IMR-90 (cell line): Measurements from ENCODE around the gene CTDSP1. TPM values are rescaled to one million over a fixed set of nuclear protein-coding genes. Genes with fewer than 3 reads are reported as not detected.

ENCODE experiments used
- ATAC-seq: fragments of 200-7000 bp; cut with Tn5 transposase; 2 replicates; pipeline ENCODE4 v1.9.1; 2020; ENCODE audit warnings: low read depth, mild to moderate bottlenecking, moderate library complexity
- BruUV-seq: library from RNA; stranded (reverse); fragments of 400-500 nt; replicated peaks from 2 replicates; lab custom pipeline; 2021; lab: Mats Ljungman, UMichigan
- CTCF ChIA-PET: fragments of 300-600 bp; formaldehyde crosslinking; extraction: SDS; loops from one replicate; lab custom pipeline; 2021; ENCODE audit warnings: antibody characterized with exemption; lab: Yijun Ruan, JAX
- POLR2A ChIA-PET: fragments of 300-600 bp; sonication (Branson Sonifier 250); formaldehyde crosslinking; loops from one replicate; lab custom pipeline; 2022; ENCODE audit warnings: antibody characterized with exemption; ENCODE audit not compliant: unreplicated experiment; lab: Charles Lee
- DNase-seq: peaks from one replicate; pipeline ENCODE4 v3.0.0; 2013
- H2AFZ ChIP-seq: replicated peaks from 2 replicates; pipeline ENCODE3; 2013; ENCODE audit warnings: low read length, mild to moderate bottlenecking; ENCODE audit not compliant: poor library complexity
- H2AK5ac ChIP-seq: 2 replicates; pipeline ENCODE4 v1.6.1; 2013; ENCODE audit warnings: low read depth, low read length, inconsistent platforms
- H2AK9ac ChIP-seq: replicated peaks from 2 replicates; pipeline ENCODE3; 2013; ENCODE audit warnings: mild to moderate bottlenecking, low read depth, low read length, moderate library complexity; ENCODE audit not compliant: poor library complexity
- H2BK120ac ChIP-seq: 2 replicates; pipeline ENCODE4 v1.6.1; 2013; ENCODE audit warnings: low read depth, low read length, inconsistent platforms
- H2BK15ac ChIP-seq: 3 replicates; pipeline ENCODE4 v1.6.1; 2013; ENCODE audit warnings: low read depth, low read length, inconsistent platforms
- H2BK20ac ChIP-seq: 2 replicates; pipeline ENCODE4 v1.6.1; 2013; ENCODE audit warnings: low read depth, mild to moderate bottlenecking, inconsistent platforms, low read length, moderate library complexity
- H2BK5ac ChIP-seq: 2 replicates; pipeline ENCODE4 v1.6.1; 2013; ENCODE audit warnings: mild to moderate bottlenecking, low read depth, low read length, inconsistent platforms; ENCODE audit not compliant: poor library complexity, severe bottlenecking
- H3K14ac ChIP-seq: replicated peaks from 2 replicates; pipeline ENCODE4 v1.6.1; 2013; ENCODE audit warnings: low read depth, low read length, inconsistent platforms
- H3K18ac ChIP-seq: 2 replicates; pipeline ENCODE4 v1.6.1; 2013; ENCODE audit warnings: low read depth, low read length, control low read depth
- H3K23ac ChIP-seq: 2 replicates; pipeline ENCODE4 v1.6.1; 2013; ENCODE audit warnings: low read depth, low read length, inconsistent platforms
- H3K27ac ChIP-seq: 2 replicates; pipeline ENCODE4 v1.5.1; 2013; ENCODE audit warnings: mild to moderate bottlenecking, control low read depth, low read length; ENCODE audit not compliant: insufficient read depth
- H3K27me3 ChIP-seq: 2 replicates; pipeline ENCODE4 v1.6.1; 2013; ENCODE audit warnings: low read length; ENCODE audit not compliant: control insufficient read depth, insufficient read depth
- H3K36me3 ChIP-seq: 2 replicates; pipeline ENCODE4 v1.6.1; 2013; ENCODE audit warnings: low read length, mixed read lengths; ENCODE audit not compliant: control insufficient read depth, insufficient read depth
- H3K4ac ChIP-seq: 2 replicates; pipeline ENCODE4 v1.6.1; 2013; ENCODE audit warnings: low read depth, low read length, inconsistent platforms
- H3K4me1 ChIP-seq: 2 replicates; pipeline ENCODE4 v1.6.1; 2013; ENCODE audit warnings: low read length, mixed read lengths; ENCODE audit not compliant: control insufficient read depth, insufficient read depth
- H3K4me2 ChIP-seq: 2 replicates; pipeline ENCODE4 v1.6.1; 2013; ENCODE audit warnings: low read depth, mild to moderate bottlenecking, control low read depth, low read length, moderate library complexity
- H3K4me3 ChIP-seq: 2 replicates; pipeline ENCODE4 v1.5.1; 2013; ENCODE audit warnings: low read depth, mild to moderate bottlenecking, control low read depth, low read length, moderate library complexity; ENCODE audit not compliant: insufficient read depth
- H3K56ac ChIP-seq: 2 replicates; pipeline ENCODE4 v1.6.1; 2013; ENCODE audit warnings: low read length, inconsistent platforms; ENCODE audit not compliant: insufficient read depth; ENCODE audit errors: extremely low read depth
- H3K79me1 ChIP-seq, 2 experiments: 2 replicates each; pipeline ENCODE4 v1.6.1; 2013; ENCODE audit warnings: low read length in 2 of 2, inconsistent platforms in 1 of 2, low read depth in 1 of 2
- H3K9ac ChIP-seq: 2 replicates; pipeline ENCODE4 v1.6.1; 2013; ENCODE audit warnings: low read depth, low read length, control low read depth
- H3K9me1 ChIP-seq: 2 replicates; pipeline ENCODE4 v1.6.1; 2013; ENCODE audit warnings: low read length, inconsistent platforms; ENCODE audit not compliant: insufficient read depth
- H3K9me3 ChIP-seq: 2 replicates; pipeline ENCODE4 v1.6.1; 2013; ENCODE audit warnings: low read length; ENCODE audit not compliant: control insufficient read depth, insufficient read depth
- H4K20me1 ChIP-seq: 2 replicates; pipeline ENCODE4 v1.6.1; 2013; ENCODE audit warnings: low read length, inconsistent platforms; ENCODE audit not compliant: insufficient read depth
- H4K5ac ChIP-seq: 2 replicates; pipeline ENCODE4 v1.6.1; 2013; ENCODE audit warnings: mild to moderate bottlenecking, low read depth, low read length, control low read depth
- H4K8ac ChIP-seq, 2 experiments: 2 replicates each; pipeline ENCODE4 v1.6.1; 2013; ENCODE audit warnings: low read depth in 2 of 2, low read length in 2 of 2, control low read depth in 1 of 2, inconsistent platforms in 1 of 2
- H4K91ac ChIP-seq: 2 replicates; pipeline ENCODE4 v1.6.1; 2013; ENCODE audit warnings: low read depth, low read length, inconsistent platforms; ENCODE audit not compliant: insufficient read depth
- CEBPB ChIP-seq: IDR thresholded peaks from 2 replicates; pipeline ENCODE4 v1.6.1; 2012; ENCODE audit warnings: low read depth, low read length, improper control_type of control experiment
- CHD1 ChIP-seq: IDR thresholded peaks from 2 replicates; pipeline ENCODE4 v1.6.1; 2012; ENCODE audit warnings: low read depth, low read length, improper control_type of control experiment
- FOS ChIP-seq: fragments of 150-350 bp; IDR thresholded peaks from 2 replicates; pipeline ENCODE4 v1.6.1; 2016; ENCODE audit warnings: low read depth, low read length
- MAFK ChIP-seq: IDR thresholded peaks from 2 replicates; pipeline ENCODE4 v1.6.1; 2012; ENCODE audit warnings: low read depth, low read length, improper control_type of control experiment
- MAZ ChIP-seq: IDR thresholded peaks from 2 replicates; pipeline ENCODE4 v1.6.1; 2012; ENCODE audit warnings: low read depth, mild to moderate bottlenecking, low read length, improper control_type of control experiment, moderate library complexity, borderline replicate concordance
- MXI1 ChIP-seq: IDR thresholded peaks from 2 replicates; pipeline ENCODE4 v1.6.1; 2012; ENCODE audit warnings: low read depth, mild to moderate bottlenecking, low read length, moderate library complexity, borderline replicate concordance
- NFE2L2 ChIP-seq: fragments of 150-350 bp; IDR thresholded peaks from 2 replicates; pipeline ENCODE4 v1.6.1; 2016; ENCODE audit warnings: low read depth, mild to moderate bottlenecking, low read length
- POLR2A ChIP-seq: IDR thresholded peaks from 2 replicates; pipeline ENCODE4 v1.6.1; 2012; ENCODE audit warnings: mild to moderate bottlenecking, low read depth, low read length
- RAD21 ChIP-seq: IDR thresholded peaks from 2 replicates; pipeline ENCODE4 v1.6.1; 2012; ENCODE audit warnings: low read length, improper control_type of control experiment
- RCOR1 ChIP-seq: IDR thresholded peaks from 2 replicates; pipeline ENCODE4 v1.6.1; 2012; ENCODE audit warnings: mild to moderate bottlenecking, low read length, improper control_type of control experiment; ENCODE audit not compliant: insufficient replicate concordance
- RFX5 ChIP-seq: IDR thresholded peaks from 2 replicates; pipeline ENCODE4 v1.8.0; 2012; ENCODE audit warnings: low read depth, mild to moderate bottlenecking, low read length, moderate library complexity
- SMC3 ChIP-seq: fragments of 150-350 bp; IDR thresholded peaks from 2 replicates; pipeline ENCODE4 v1.6.1; 2016; ENCODE audit warnings: low read depth, mild to moderate bottlenecking, antibody characterized with exemption, low read length, moderate library complexity
- WGBS, 2 experiments: methylation state at CpG; one replicate each; pipeline versions ENCODE4 v1.1.5 to v1.1.7; 2013; ENCODE audit warnings: missing lambda C conversion rate in 2 of 2; ENCODE audit not compliant: insufficient read length in 1 of 2; ENCODE audit errors: extremely low coverage in 2 of 2; 5-methylcytosine and 5-hydroxymethylcytosine counted together
- dilution Hi-C: fragments of 300-500 bp; cut with HindIII; formaldehyde crosslinking; loops from one replicate; pipeline ENCODE4 v1.14.3; 2018; ENCODE audit warnings: low sequenced_read_pairs; ENCODE audit not compliant: unreplicated experiment
- in situ Hi-C: fragments of 300-500 bp; cut with MboI; formaldehyde crosslinking; loops from 3 replicates; pipeline ENCODE4 v1.14.3; 2019; ENCODE audit warnings: low sequenced_read_pairs, inconsistent platforms, mixed read lengths
- intact Hi-C: fragments of 100-400 bp; cut with micrococcal nuclease; formaldehyde crosslinking; loops from 2 replicates; pipeline ENCODE4 v1.10.0; 2022
- polyA plus RNA-seq, 3 experiments: library from polyadenylated mRNA; depleted of rRNA; stranded (reverse); fragments of >200 nt; gene quantifications; 2 replicates each; pipeline ENCODE4 v1.2.3, GENCODE V29; 2012; ENCODE audit warnings: low replicate concordance in 1 of 3
- total RNA-seq: library from RNA; depleted of rRNA; stranded (reverse); fragments of >200 nt; gene quantifications from 2 replicates; pipeline ENCODE4 v1.2.3, GENCODE V29; 2012
- TF ChIP-seq, protein P1 (sequence below): fragments of 150-350 bp; IDR thresholded peaks from 2 replicates; pipeline ENCODE4 v1.6.1; 2017; ENCODE audit warnings: mild to moderate bottlenecking, antibody characterized with exemption, low read length, low read depth
- TF ChIP-seq, protein P2 (sequence below): fragments of 150-350 bp; IDR thresholded peaks from 2 replicates; pipeline ENCODE4 v1.6.1; 2016; ENCODE audit warnings: low read depth, mild to moderate bottlenecking, low read length, moderate library complexity, borderline replicate concordance
- TF ChIP-seq, protein P3 (sequence below): conservative IDR thresholded peaks from 2 replicates; pipeline ENCODE4 v1.5.1; 2012; ENCODE audit warnings: mild to moderate bottlenecking, low read depth, low read length, improper control_type of control experiment

The CTDSP1 gene
- total and polyA plus RNA-seq, 2 of the 4 experiments (the other 2 are of a cell fraction) = 19.7 to 64.3 TPM

DNA sequence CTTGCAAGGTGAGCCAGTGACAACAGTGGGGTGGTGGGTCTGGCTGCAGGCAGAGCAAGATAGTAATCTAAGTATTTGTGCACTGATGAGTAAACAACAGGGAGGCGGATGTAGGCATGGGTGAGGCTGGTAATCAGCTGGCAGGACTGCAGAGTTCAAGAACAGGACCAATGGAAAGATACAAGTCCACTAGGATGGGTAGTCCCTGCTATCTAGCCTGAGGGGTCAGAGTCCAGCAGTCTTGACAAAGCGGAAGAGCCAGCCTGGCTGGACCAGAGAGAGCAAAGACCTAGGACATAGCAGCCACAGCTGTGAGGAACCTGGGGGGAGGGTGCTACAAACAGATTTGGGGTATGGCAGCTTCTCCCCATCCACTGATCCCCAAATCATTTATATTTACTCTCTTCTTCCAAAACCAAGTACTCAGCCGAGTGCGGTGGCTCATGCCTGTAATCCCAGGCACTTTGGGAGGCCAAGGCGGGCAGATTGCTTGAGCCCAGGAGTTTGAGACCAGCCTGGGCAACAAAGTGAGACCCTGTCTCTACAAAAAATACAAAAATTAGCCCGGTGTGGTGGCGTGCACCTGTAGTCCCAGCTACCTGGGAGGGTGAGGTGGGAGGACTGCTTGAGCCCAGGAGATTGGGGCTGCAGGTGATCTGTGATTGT lies 45.2 kb downstream of the CTDSP1 start:
- Histone ChIP-seq H2BK15ac (no peak overlapping the region), H3K36me3 (0 out of 2 replicates have a peak, but pooled peaks cover 2% of the 10 kb centered on the region), H2AK5ac (no peak overlapping the region), H3K23ac (no peak overlapping the region), H3K9ac (no peak overlapping the region), H4K20me1 (peaks cover 3% of the 10 kb centered on the region; the same call in 1 of the 2 replicates), H3K14ac (no peak overlapping the region), H3K56ac (no peak overlapping the region), H2BK5ac (no peak overlapping the region), H2BK20ac (no peak overlapping the region), H3K27ac (no peak overlapping the region), H3K27me3 (no peaks in the 10 kb centered on the region), H2AK9ac (no peak overlapping the region), H2AFZ (no peak overlapping the region), H3K9me3 (no peaks in the 10 kb centered on the region), H2BK120ac (no peak overlapping the region), H3K4ac (no peak overlapping the region), H4K91ac (no peak overlapping the region), H4K8ac (no peak overlapping the region), H3K4me1 (peaks cover 3% of the 10 kb centered on the region; the same call in 1 of the 2 replicates), H3K9me1 (peaks cover 5% of the 10 kb centered on the region; the same call in 1 of the 2 replicates), H3K18ac (no peak overlapping the region), H3K79me1 (no peaks in the 10 kb centered on the region), H4K5ac (no peak overlapping the region), H3K4me3 (no peak overlapping the region), H3K4me2 (no peak overlapping the region)
- no peak for DNase-seq
- no peak for ATAC-seq
- BruUV-seq = no TSS peak
- intact Hi-C loops = no loop called here
- ChIA-PET CTCF (no interaction called here), POLR2A (no interaction called here)
- no peak for TF ChIP-seq SMC3
- TF ChIP-seq, protein P1, sequence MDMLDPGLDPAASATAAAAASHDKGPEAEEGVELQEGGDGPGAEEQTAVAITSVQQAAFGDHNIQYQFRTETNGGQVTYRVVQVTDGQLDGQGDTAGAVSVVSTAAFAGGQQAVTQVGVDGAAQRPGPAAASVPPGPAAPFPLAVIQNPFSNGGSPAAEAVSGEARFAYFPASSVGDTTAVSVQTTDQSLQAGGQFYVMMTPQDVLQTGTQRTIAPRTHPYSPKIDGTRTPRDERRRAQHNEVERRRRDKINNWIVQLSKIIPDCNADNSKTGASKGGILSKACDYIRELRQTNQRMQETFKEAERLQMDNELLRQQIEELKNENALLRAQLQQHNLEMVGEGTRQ = no peak
- TF ChIP-seq RFX5 = no peak
- no peak for TF ChIP-seq MAFK
- TF ChIP-seq NFE2L2 = no peak
- TF ChIP-seq, protein P2, sequence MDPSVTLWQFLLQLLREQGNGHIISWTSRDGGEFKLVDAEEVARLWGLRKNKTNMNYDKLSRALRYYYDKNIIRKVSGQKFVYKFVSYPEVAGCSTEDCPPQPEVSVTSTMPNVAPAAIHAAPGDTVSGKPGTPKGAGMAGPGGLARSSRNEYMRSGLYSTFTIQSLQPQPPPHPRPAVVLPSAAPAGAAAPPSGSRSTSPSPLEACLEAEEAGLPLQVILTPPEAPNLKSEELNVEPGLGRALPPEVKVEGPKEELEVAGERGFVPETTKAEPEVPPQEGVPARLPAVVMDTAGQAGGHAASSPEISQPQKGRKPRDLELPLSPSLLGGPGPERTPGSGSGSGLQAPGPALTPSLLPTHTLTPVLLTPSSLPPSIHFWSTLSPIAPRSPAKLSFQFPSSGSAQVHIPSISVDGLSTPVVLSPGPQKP = no peak
- TF ChIP-seq CHD1 = no peak
- no peak for TF ChIP-seq FOS
- TF ChIP-seq, protein P3, sequence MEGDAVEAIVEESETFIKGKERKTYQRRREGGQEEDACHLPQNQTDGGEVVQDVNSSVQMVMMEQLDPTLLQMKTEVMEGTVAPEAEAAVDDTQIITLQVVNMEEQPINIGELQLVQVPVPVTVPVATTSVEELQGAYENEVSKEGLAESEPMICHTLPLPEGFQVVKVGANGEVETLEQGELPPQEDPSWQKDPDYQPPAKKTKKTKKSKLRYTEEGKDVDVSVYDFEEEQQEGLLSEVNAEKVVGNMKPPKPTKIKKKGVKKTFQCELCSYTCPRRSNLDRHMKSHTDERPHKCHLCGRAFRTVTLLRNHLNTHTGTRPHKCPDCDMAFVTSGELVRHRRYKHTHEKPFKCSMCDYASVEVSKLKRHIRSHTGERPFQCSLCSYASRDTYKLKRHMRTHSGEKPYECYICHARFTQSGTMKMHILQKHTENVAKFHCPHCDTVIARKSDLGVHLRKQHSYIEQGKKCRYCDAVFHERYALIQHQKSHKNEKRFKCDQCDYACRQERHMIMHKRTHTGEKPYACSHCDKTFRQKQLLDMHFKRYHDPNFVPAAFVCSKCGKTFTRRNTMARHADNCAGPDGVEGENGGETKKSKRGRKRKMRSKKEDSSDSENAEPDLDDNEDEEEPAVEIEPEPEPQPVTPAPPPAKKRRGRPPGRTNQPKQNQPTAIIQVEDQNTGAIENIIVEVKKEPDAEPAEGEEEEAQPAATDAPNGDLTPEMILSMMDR = no peak
- TF ChIP-seq MXI1 = no peak
- no peak for TF ChIP-seq CEBPB
- no peak for TF ChIP-seq RAD21
- TF ChIP-seq POLR2A = no peak
- no peak for TF ChIP-seq MAZ
- no peak for TF ChIP-seq RCOR1
- in situ Hi-C loops = no loop called here
- dilution Hi-C loops = no loop called here
- 84% methylated on average over 2 of the region's 7 CpGs; no CpG with 5 or more reads in 1 of the 2 experiments for WGBS, 2 experiments
